ENCODE measurements around the gene EVC. TPM values are rescaled to one million over a fixed set of nuclear protein-coding genes. Genes with fewer than 3 reads are reported as not detected.

The EVC gene
- total RNA-seq, 1 experiment from 2014 or later = not detected

- no TSS peak for BruUV-seq (replicated peaks)
Observed at GRCh38 chr4:5710065-5710960, 688 bp upstream of the EVC start.

DNA sequence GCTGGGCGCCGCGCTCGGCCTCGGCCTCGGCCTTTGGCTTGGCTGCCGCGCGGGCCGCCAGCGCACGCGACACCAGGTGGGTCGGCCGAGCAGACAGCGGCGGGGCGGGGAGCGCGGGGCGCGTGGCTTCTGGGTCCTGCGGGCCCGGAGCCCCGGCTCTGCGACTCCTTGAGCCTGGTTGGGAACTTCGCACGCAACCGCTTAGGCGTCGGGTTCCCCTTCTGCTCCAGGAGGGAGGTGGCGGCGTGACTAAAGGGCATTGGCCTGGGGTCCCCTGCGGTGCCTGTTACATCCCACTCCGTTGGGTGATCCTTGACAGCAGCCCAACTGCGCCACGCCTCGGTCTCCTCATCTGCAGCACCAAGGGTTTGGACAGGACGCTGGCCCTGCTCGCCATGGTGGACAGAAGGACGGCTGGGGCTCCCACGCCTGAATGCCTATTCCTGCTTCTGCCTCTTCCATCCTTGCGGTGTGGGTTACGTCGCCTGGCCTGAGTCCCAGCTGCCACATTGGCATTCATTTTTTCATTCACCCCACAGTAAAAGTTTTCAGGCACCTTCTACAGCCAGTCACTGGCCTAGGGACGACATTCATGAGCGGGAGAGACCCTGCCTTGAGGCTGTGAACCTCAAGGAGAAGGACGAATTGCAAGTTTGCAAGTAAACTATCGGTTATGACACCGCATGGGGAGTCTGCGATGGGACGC lies 631 bp downstream of the EVC start:
- Histone ChIP-seq H3K4me1 (no peaks in the 10 kb centered on the region), H3K27me3 (replicated peaks; ENCODE audit: control insufficient read depth, insufficient read depth, low read length) (no peaks in the 10 kb centered on the region), H3K9me3 (0 out of 2 replicates have a peak, but pooled peaks cover 3% of the 10 kb centered on the region), H3K36me3 (ENCODE audit: control insufficient read depth, insufficient read depth, low read length) (no peaks in the 10 kb centered on the region), H3K4me3 (ENCODE audit: low read depth, low read length) (no peak overlapping the region)
- H3K36me3 Mint-ChIP-seq (ENCODE audit: insufficient read depth, unreplicated experiment) = no peaks in the 10 kb centered on the region
- no peaks in the 10 kb centered on the region for H3K4me1 Mint-ChIP-seq (ENCODE audit: low read depth, unreplicated experiment)
- ChIA-PET CTCF (no interaction called here), POLR2A (no interaction called here)
- no peak for DNase-seq
- no peak overlapping the region for H3K27ac Mint-ChIP-seq (ENCODE audit: unreplicated experiment)
- no peak overlapping the region for H3K4me3 Mint-ChIP-seq (ENCODE audit: unreplicated experiment)
- H3K9me3 Mint-ChIP-seq (ENCODE audit: unreplicated experiment) = peaks cover 21% of the 10 kb centered on the region
- intact Hi-C loops (cut with micrococcal nuclease; ENCODE audit: unreplicated experiment) = no loop called here
- no peak for TF ChIP-seq CTCF (IDR thresholded peaks at IDR 0.05; ENCODE audit: insufficient read depth in 1 of 2, low read depth in 1 of 2, low read length in 1 of 2, severe bottlenecking in 1 of 2, unreplicated experiment in 1 of 2)
- H3K27me3 Mint-ChIP-seq (ENCODE audit: insufficient read depth, unreplicated experiment) = no peaks in the 10 kb centered on the region
- no TSS peak for BruUV-seq (replicated peaks)

More at GRCh38 chr4:5710065-5710960, 688 bp upstream of the EVC start:
- ChIA-PET CTCF (no interaction called here), POLR2A (no interaction called here)
- Mint-ChIP-seq H3K27me3 (ENCODE audit: insufficient read depth, unreplicated experiment) (no peaks in the 10 kb centered on the region), H3K27ac (ENCODE audit: unreplicated experiment) (no peak overlapping the region), H3K36me3 (ENCODE audit: insufficient read depth, unreplicated experiment) (no peaks in the 10 kb centered on the region), H3K9me3 (ENCODE audit: unreplicated experiment) (peaks cover 13% of the 10 kb centered on the region), H3K4me1 (ENCODE audit: low read depth, unreplicated experiment) (no peaks in the 10 kb centered on the region), H3K4me3 (ENCODE audit: unreplicated experiment) (no peak overlapping the region)
- no peaks in the 10 kb centered on the region for H3K27me3 ChIP-seq (replicated peaks; ENCODE audit: control insufficient read depth, insufficient read depth, low read length)
- 0 out of 2 replicates have a peak, but pooled peaks cover 2% of the 10 kb centered on the region for H3K9me3 ChIP-seq
- no peak for TF ChIP-seq CTCF (IDR thresholded peaks at IDR 0.05; ENCODE audit: insufficient read depth in 1 of 2, low read depth in 1 of 2, low read length in 1 of 2, severe bottlenecking in 1 of 2, unreplicated experiment in 1 of 2)
- H3K4me1 ChIP-seq = no peaks in the 10 kb centered on the region
- H3K36me3 ChIP-seq (ENCODE audit: control insufficient read depth, insufficient read depth, low read length) = no peaks in the 10 kb centered on the region
- DNase-seq = no peak
- H3K4me3 ChIP-seq (ENCODE audit: low read depth, low read length) = no peak overlapping the region
- intact Hi-C loops (cut with micrococcal nuclease; ENCODE audit: unreplicated experiment) = no loop called here

DNA sequence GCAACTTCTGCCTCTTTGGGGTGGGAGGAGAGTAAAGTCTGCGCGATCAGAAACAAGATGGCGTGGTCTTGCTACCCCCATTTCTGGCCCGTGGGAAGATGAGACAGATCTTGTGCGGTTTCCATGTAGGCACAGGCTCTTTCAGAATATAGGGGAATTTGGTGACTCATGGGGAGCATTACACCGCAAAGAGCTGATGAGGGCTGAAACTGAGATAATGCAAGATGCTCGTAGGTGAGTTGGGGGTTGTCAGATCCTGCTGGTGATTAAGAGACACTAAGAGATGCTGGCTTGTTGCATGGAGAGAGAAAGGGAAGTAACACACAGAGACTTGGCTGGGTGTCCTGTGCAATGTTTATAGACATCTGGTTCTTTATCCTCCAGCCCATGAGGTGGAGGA lies 1.5 kb downstream of the EVC start:
- ChIA-PET POLR2A (no interaction called here), CTCF (no interaction called here)
- no peaks in the 10 kb centered on the region for H3K27me3 Mint-ChIP-seq (ENCODE audit: insufficient read depth, unreplicated experiment)
- no peak overlapping the region for H3K4me3 Mint-ChIP-seq (ENCODE audit: unreplicated experiment)
- no TSS peak for BruUV-seq (replicated peaks)
- Histone ChIP-seq H3K4me1 (no peaks in the 10 kb centered on the region), H3K27me3 (replicated peaks; ENCODE audit: control insufficient read depth, insufficient read depth, low read length) (no peaks in the 10 kb centered on the region), H3K4me3 (ENCODE audit: low read depth, low read length) (no peak overlapping the region), H3K9me3 (0 out of 2 replicates have a peak, but pooled peaks cover 3% of the 10 kb centered on the region), H3K36me3 (ENCODE audit: control insufficient read depth, insufficient read depth, low read length) (no peaks in the 10 kb centered on the region)
- no peak for DNase-seq
- TF ChIP-seq CTCF (IDR thresholded peaks at IDR 0.05; ENCODE audit: insufficient read depth in 1 of 2, low read depth in 1 of 2, low read length in 1 of 2, severe bottlenecking in 1 of 2, unreplicated experiment in 1 of 2) = no peak
- no peak overlapping the region for H3K27ac Mint-ChIP-seq (ENCODE audit: unreplicated experiment)
- intact Hi-C loops (cut with micrococcal nuclease; ENCODE audit: unreplicated experiment) = no loop called here
- H3K4me1 Mint-ChIP-seq (ENCODE audit: low read depth, unreplicated experiment) = no peaks in the 10 kb centered on the region
- peaks cover 30% of the 10 kb centered on the region for H3K9me3 Mint-ChIP-seq (ENCODE audit: unreplicated experiment)
- H3K36me3 Mint-ChIP-seq (ENCODE audit: insufficient read depth, unreplicated experiment) = no peaks in the 10 kb centered on the region

All from Caco-2 (cell line).